Body of pancreas (tissue), 4 donors: Measurements from ENCODE around the gene NFKBIA. TPM values are rescaled to one million over a fixed set of nuclear protein-coding genes. Genes with fewer than 3 reads are reported as not detected.

Experiments
- ATAC-seq: fragments of 150-250 bp; one replicate; pipeline ENCODE4 v1.9.1; 2016
- DNase-seq, 4 donors: peaks; one replicate each; pipeline ENCODE4 v3.0.0-alpha.2; 2019
- H3K27ac ChIP-seq, 4 donors: fragments of 200-600 bp; sonication (generic); 1 replicate in 3 of 4; 2 replicates in 1 of 4; pipeline versions ENCODE4 v1.5.1 to v1.6.1; 2016 to 2019; ENCODE audit warnings: mild to moderate bottlenecking in 1 of 4, mixed read lengths in 1 of 4, moderate library complexity in 1 of 4
- H3K27me3 ChIP-seq, 2 donors: fragments of 200-600 bp; sonication (generic); one replicate each; pipeline ENCODE4 v1.6.0; 2016; ENCODE audit warnings: mild to moderate bottlenecking in 1 of 2
- H3K36me3 ChIP-seq, 2 donors: fragments of 200-600 bp; sonication (generic); replicated peaks in 1 of 2; 2 replicates each; pipeline ENCODE4 v1.5.1; 2016; ENCODE audit warnings: low read depth in 2 of 2; ENCODE audit not compliant: insufficient read depth in 1 of 2
- H3K4me1 ChIP-seq: fragments of 200-600 bp; sonication (generic); one replicate; pipeline ENCODE4 v1.6.0; 2016
- H3K4me3 ChIP-seq, 2 donors: fragments of 200-600 bp; sonication (generic); 1 replicate in 1 of 2; 2 replicates in 1 of 2; pipeline ENCODE4 v1.5.1; 2016 to 2019
- H3K9me3 ChIP-seq, 3 donors: fragments of 200-600 bp; sonication (generic); 1 replicate in 2 of 3; 2 replicates in 1 of 3; pipeline ENCODE4 v1.5.1; 2016
- CTCF ChIP-seq, 7 experiments: fragments of 450-650 bp in 4 of 7; fragments of 200-600 bp in 3 of 7; sonication (generic) in 3 of 7; IDR thresholded peaks; one replicate each; pipeline ENCODE4 v1.5.1; 2016 to 2019; ENCODE audit warnings: antibody characterized with exemption in 7 of 7
- POLR2A ChIP-seq, 3 donors: fragments of 450-650 bp; IDR thresholded peaks; one replicate each; pipeline ENCODE4 v1.6.1; 2016; ENCODE audit warnings: antibody characterized with exemption in 3 of 3, mild to moderate bottlenecking in 2 of 3
- WGBS, 2 donors: methylation state at CpG; one replicate each; pipeline ENCODE4 v1.1.5; 2017; 5-methylcytosine and 5-hydroxymethylcytosine counted together
- intact Hi-C: fragments of 100-400 bp; cut with DNase I; formaldehyde crosslinking; loops from one replicate; pipeline ENCODE4 v1.15.1; 2023
- total RNA-seq, 2 donors: library from RNA; depleted of rRNA; stranded (reverse); fragments of >200 nt; gene quantifications; one replicate each; pipeline ENCODE4 v1.1.0, GENCODE V29; 2016

Gene NFKBIA
- total RNA-seq, 2 donors from 2014 or later: 330 to 345 TPM

DNA sequence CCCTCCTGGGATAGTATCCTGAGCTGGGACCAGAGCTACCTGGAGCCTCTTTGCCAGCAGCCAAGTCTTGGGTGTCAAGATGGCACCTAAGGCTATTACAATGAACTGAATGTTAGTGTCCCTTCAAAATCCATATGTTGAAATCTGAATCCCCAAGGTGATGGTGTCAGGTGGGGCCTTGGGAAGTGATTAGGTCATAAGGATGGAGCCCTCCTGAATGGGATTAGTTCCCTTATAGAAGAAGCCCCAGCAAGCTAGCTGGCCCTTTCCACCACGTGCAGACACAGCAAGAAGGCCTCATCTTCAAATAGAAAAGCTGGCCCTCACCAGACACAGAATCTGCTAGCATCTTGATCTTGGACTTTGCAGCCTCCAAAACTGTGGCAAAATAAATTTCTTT is 12.4 kb downstream of the NFKBIA start:
- intact Hi-C loops: no loop called here
- no peaks in the 10 kb centered on the region for H3K36me3 ChIP-seq
- no peaks in the 10 kb centered on the region for H3K27me3 ChIP-seq
- no peak overlapping the region for H3K4me3 ChIP-seq
- WGBS, 2 donors: 85 to 100% methylated on average over 1 of the region's 1 CpG
- no peak for TF ChIP-seq POLR2A (IDR thresholded peaks at IDR 0.05)
- TF ChIP-seq CTCF (IDR thresholded peaks at IDR 0.05): no peak
- H3K9me3 ChIP-seq: no peaks in the 10 kb centered on the region
- H3K4me1 ChIP-seq: no peaks in the 10 kb centered on the region
- no peak overlapping the region for H3K27ac ChIP-seq
- DNase-seq: no peak
- no peak for ATAC-seq

GRCh38 chr14:35391388-35391710 is 13.2 kb downstream of the NFKBIA start:
- ATAC-seq: no peak
- H3K27ac ChIP-seq: no peak overlapping the region
- TF ChIP-seq POLR2A (IDR thresholded peaks at IDR 0.05) (no peak), CTCF (IDR thresholded peaks at IDR 0.05) (no peak)
- H3K4me3 ChIP-seq: no peak overlapping the region
- H3K36me3 ChIP-seq: no peaks in the 10 kb centered on the region
- no peaks in the 10 kb centered on the region for H3K9me3 ChIP-seq
- intact Hi-C loops: no loop called here
- H3K4me1 ChIP-seq: no peaks in the 10 kb centered on the region
- H3K27me3 ChIP-seq: no peaks in the 10 kb centered on the region
- WGBS, 2 donors: 90 to 93% methylated on average over 2 to 3 of the region's 3 CpGs
- DNase-seq: no peak

DNA sequence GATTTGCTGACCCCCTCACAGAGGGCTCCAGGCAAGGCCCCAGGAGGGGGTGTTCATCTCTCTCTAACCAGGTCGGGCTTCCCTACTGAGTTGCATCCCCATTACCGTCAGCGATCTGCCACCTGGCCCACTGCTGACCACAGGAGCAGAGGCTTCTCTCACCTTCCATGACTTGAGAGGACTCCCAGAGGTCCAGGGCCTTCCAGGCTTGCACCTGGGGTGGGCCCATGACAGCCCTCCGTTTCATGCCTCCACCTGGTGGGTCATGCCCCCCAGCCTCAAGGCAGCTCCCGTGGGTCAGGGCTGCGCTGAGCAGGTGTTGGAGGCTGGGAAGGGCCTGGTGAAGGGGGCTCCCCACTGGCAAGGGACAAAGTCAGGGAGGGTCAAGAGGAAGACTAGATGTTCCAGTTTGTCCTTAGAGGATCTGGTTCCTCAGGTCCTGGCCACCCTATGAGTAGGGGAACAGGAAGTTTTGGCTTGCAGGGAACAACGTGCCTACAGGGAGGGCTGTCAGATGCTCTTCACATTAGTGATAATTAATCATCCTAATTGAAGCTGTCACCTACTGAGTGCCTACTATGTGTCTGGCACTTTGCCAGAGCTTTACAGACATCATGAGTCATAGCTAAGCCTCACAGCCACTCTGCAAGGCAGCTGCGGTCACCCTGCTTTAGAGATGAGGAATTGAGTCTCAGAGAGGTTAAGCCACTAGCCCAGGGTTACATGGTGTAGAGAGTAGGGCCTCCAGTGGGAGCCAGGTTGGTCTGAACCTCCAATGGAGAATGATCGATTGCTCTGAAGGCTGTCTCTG is 13.8 kb downstream of the NFKBIA start:
- intact Hi-C loops: no loop called here
- peaks cover 4% of the 10 kb centered on the region for H3K4me1 ChIP-seq
- TF ChIP-seq CTCF (IDR thresholded peaks at IDR 0.05): no peak
- TF ChIP-seq POLR2A (IDR thresholded peaks at IDR 0.05): no peak
- H3K36me3 ChIP-seq: no peaks in the 10 kb centered on the region
- DNase-seq: no peak
- H3K9me3 ChIP-seq: no peaks in the 10 kb centered on the region
- no peak overlapping the region for H3K4me3 ChIP-seq
- WGBS, 2 donors: 75 to 82% methylated on average over 6 to 9 of the region's 9 CpGs
- ATAC-seq: peak; percentile 33
- no peak overlapping the region for H3K27ac ChIP-seq
- no peaks in the 10 kb centered on the region for H3K27me3 ChIP-seq

GRCh38 chr14:35389315-35389667 is 15.3 kb downstream of the NFKBIA start:
- H3K36me3 ChIP-seq: no peaks in the 10 kb centered on the region
- intact Hi-C loops: no loop called here
- WGBS, 2 donors: 89 to 90% methylated on average over 9 of the region's 9 CpGs
- ATAC-seq (no peak), DNase-seq (no peak)
- peaks cover 17% of the 10 kb centered on the region for H3K4me1 ChIP-seq
- H3K9me3 ChIP-seq: no peaks in the 10 kb centered on the region
- TF ChIP-seq POLR2A (IDR thresholded peaks at IDR 0.05) (no peak), CTCF (IDR thresholded peaks at IDR 0.05) (no peak)
- H3K27me3 ChIP-seq: no peaks in the 10 kb centered on the region
- no peak overlapping the region for H3K4me3 ChIP-seq
- H3K27ac ChIP-seq: no peak overlapping the region

GRCh38 chr14:35388656-35389314 is 15.8 kb downstream of the NFKBIA start:
- Histone ChIP-seq H3K4me3 (no peak overlapping the region), H3K27me3 (no peaks in the 10 kb centered on the region), H3K36me3 (no peaks in the 10 kb centered on the region), H3K27ac (no peak overlapping the region), H3K9me3 (no peaks in the 10 kb centered on the region), H3K4me1 (peaks cover 17% of the 10 kb centered on the region)
- intact Hi-C loops: no loop called here
- ATAC-seq: no peak
- TF ChIP-seq CTCF (IDR thresholded peaks at IDR 0.05): no peak
- TF ChIP-seq POLR2A (IDR thresholded peaks at IDR 0.05): no peak
- DNase-seq: no peak
- WGBS, 2 donors: 82 to 89% methylated on average over 13 to 14 of the region's 14 CpGs
